GM12872 (cell line): ENCODE measurements around the gene LIPH.

ENCODE experiments used
- TF ChIP-seq, protein P1 (sequence below): IDR thresholded peaks from 3 replicates; pipeline ENCODE4 v1.5.1; 2011; ENCODE audit warnings: low read depth, mild to moderate bottlenecking, low read length, moderate library complexity; ENCODE audit not compliant: insufficient read depth

LIPH gene

DNA sequence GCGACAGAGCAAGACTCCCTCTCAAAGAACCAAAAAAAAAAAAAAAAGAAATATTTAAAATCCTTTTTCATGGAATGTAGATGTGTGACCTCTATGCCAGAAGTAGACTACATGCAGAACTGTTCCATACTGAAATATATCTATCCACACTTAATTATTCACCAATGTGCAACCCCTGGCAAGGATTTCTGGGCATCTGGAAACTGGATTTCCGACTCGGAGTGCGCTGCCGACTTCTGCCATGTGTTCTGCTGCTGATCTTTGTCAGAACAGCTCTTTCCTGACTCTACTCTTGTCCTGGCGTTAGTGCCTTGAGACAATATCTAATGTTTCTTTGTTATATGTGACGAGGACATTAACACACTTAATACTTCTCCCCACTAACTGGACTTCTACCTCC, 11.7 kb downstream of the LIPH start:
- TF ChIP-seq, protein P1, sequence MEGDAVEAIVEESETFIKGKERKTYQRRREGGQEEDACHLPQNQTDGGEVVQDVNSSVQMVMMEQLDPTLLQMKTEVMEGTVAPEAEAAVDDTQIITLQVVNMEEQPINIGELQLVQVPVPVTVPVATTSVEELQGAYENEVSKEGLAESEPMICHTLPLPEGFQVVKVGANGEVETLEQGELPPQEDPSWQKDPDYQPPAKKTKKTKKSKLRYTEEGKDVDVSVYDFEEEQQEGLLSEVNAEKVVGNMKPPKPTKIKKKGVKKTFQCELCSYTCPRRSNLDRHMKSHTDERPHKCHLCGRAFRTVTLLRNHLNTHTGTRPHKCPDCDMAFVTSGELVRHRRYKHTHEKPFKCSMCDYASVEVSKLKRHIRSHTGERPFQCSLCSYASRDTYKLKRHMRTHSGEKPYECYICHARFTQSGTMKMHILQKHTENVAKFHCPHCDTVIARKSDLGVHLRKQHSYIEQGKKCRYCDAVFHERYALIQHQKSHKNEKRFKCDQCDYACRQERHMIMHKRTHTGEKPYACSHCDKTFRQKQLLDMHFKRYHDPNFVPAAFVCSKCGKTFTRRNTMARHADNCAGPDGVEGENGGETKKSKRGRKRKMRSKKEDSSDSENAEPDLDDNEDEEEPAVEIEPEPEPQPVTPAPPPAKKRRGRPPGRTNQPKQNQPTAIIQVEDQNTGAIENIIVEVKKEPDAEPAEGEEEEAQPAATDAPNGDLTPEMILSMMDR, result no peak

GRCh38 chr3:185539934-185540333, 12.5 kb downstream of the LIPH start:
- TF ChIP-seq, protein P1, result no peak

DNA sequence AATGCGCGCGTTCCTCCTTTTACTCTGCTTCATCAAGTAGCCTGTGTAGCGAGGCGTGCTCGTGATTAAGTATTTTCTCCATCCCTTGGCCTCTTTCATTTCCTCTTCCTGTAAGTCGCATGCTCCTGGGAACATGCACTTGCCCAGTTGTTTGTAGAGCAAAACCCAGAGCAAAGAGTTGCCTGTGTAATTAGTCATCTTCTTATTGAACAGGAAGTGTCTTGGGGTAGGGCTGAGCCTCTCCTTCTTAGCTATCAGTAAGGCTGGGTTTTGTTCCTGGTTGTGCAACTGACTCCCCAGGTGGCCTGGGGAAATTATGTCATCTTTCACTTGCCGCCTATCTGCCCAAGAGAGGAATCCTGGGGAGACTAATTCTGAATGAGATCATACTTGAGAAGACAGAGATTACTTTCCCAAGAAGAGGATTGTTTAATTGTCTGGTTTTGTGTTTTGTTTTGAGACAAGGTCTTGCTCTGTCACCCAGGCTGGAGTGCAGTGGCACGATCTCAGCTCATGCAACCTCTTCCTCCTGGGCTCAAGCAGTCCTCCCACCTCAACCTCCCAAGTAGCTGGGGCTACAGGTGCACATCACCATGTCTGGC, 14.9 kb downstream of the LIPH start:
- TF ChIP-seq, protein P1, result no peak

DNA sequence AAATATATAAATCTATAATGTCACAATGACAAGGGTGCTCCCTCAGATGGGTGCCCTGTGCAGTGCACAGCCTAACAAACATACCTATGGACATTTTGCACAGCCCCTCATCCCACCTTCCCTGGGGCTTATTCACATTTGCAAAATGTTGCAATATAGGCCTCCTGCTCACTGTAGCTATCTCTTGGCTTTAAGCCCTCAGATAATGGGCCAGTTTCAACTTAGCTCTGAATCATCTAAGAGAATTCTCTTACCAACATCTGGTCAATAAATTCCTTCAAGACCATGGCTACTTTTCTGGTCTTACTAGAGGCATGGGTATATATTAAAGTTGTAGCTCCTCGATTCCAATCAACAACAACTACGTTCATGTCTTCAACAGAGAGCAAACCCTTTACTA, 17.9 kb downstream of the LIPH start:
- TF ChIP-seq, protein P1, result no peak

DNA sequence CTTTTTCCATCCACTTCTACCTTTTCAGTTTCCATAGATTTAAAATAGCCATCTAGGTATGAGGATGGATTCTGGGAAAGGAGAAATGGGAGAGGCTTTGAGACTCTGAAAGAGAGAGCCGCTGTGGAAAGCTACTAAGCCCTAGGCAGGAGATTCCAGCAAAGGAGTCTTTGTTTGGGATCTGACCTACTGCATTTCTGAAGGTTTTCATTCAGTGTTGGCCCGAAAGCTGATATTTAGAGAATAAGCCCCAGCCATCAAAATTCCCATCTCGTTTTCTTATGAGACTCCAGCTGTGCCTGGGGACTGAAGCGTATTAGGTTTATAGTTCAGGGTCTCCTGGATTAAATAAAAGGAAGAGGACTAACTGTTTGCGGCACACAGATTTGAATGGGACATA, 19.5 kb downstream of the LIPH start:
- TF ChIP-seq, protein P1, result no peak

GRCh38 chr3:185530856-185531255, 21.5 kb downstream of the LIPH start:
- TF ChIP-seq, protein P1, result no peak

DNA sequence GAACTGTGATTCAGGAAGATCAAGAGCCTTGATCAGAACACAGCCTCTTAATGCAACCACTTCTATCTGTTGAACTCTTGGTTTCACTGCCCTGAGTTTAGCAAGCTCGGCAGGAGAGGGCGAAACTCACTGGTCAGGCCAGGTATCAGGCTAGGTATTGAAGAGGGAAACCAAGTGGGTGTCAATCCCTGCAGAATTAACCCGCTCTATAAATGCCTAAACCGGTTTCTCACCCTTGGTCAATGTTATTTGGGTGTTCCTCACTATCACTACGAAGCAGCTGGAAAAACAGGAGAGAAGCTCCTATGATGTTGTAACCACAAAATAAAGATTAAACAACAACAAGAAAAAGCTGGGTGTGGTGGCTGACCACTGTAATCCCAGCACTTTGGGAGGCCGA, 23.9 kb downstream of the LIPH start:
- TF ChIP-seq, protein P1, result no peak
